Panc1 (cell line): ENCODE data around the gene MSANTD1. TPM values are rescaled to one million over a fixed set of nuclear protein-coding genes. Genes with fewer than 3 reads are reported as not detected.

Experiments
- ATAC-seq: fragments of 200-7000 bp; cut with Tn5 transposase; 2 replicates; pipeline ENCODE4 v1.9.1; 2020; ENCODE audit warnings: mild to moderate bottlenecking, moderate library complexity
- BruUV-seq: library from RNA; stranded (reverse); fragments of 400-500 nt; replicated peaks from 2 replicates; lab custom pipeline; 2021; lab: Mats Ljungman, UMichigan
- CTCF ChIA-PET: fragments of 300-600 bp; sonication (Branson Sonifier 250); formaldehyde crosslinking; loops from one replicate; lab custom pipeline; 2022; ENCODE audit warnings: antibody characterized with exemption; lab: Charles Lee
- POLR2A ChIA-PET: fragments of 300-600 bp; sonication (Branson Sonifier 250); formaldehyde crosslinking; loops from one replicate; lab custom pipeline; 2022; ENCODE audit warnings: antibody characterized with exemption; lab: Charles Lee
- DNase-seq: peaks from one replicate; pipeline ENCODE4 v3.0.0-alpha.2; 2010; ENCODE audit warnings: low read depth, low spot score
- H3K27ac ChIP-seq: 2 replicates; pipeline ENCODE4 v1.5.1; 2011; ENCODE audit warnings: mild to moderate bottlenecking, low read length, inconsistent platforms
- H3K27me3 ChIP-seq: fragments of 200-500 bp; sonication (Bioruptor generic); 2 replicates; pipeline ENCODE4 v1.6.0; 2014; ENCODE audit warnings: low read length, inconsistent platforms; ENCODE audit not compliant: control insufficient read depth, insufficient read depth
- H3K36me3 ChIP-seq: fragments of 200-500 bp; sonication (Bioruptor generic); 2 replicates; pipeline ENCODE4 v1.5.1; 2014; ENCODE audit warnings: inconsistent platforms, mild to moderate bottlenecking, low read length, moderate library complexity; ENCODE audit not compliant: control insufficient read depth, insufficient read depth
- H3K4me1 ChIP-seq: 2 replicates; pipeline ENCODE4 v1.5.1; 2011; ENCODE audit warnings: inconsistent platforms, mild to moderate bottlenecking, low read length, moderate library complexity; ENCODE audit not compliant: control insufficient read depth, insufficient read depth
- H3K4me3 ChIP-seq, 2 experiments: 2 replicates each; pipeline ENCODE4 v1.5.1; 2011 to 2012; ENCODE audit warnings: low read depth in 2 of 2, low read length in 2 of 2, mild to moderate bottlenecking in 2 of 2, inconsistent platforms in 1 of 2, moderate library complexity in 1 of 2
- H3K9me3 ChIP-seq: fragments of 200-500 bp; sonication (Bioruptor generic); 2 replicates; pipeline ENCODE4 v1.5.1; 2014; ENCODE audit warnings: low read depth, mild to moderate bottlenecking, inconsistent platforms, low read length, moderate library complexity; ENCODE audit not compliant: control insufficient read depth, insufficient read depth
- POLR2AphosphoS5 ChIP-seq: IDR thresholded peaks from 2 replicates; pipeline ENCODE4 v1.6.1; 2012; ENCODE audit warnings: mild to moderate bottlenecking, low read depth, low read length, moderate library complexity
- SIN3A ChIP-seq: IDR thresholded peaks from 2 replicates; pipeline ENCODE4 v1.6.1; 2012; ENCODE audit warnings: low read depth, mild to moderate bottlenecking, low read length, moderate library complexity, borderline replicate concordance; ENCODE audit not compliant: insufficient read depth
- TCF7L2 ChIP-seq: IDR thresholded peaks from 2 replicates; pipeline ENCODE4 v1.6.1; 2011; ENCODE audit warnings: mild to moderate bottlenecking, low read depth, low read length, inconsistent platforms
- in situ Hi-C: cut with HindIII; loops from 2 replicates; pipeline ENCODE4 v1.10.0; 2016; ENCODE audit warnings: low sequenced_read_pairs, low pct_unique_long_range_greater_than_20kb
- intact Hi-C: fragments of 100-400 bp; cut with micrococcal nuclease; formaldehyde crosslinking; loops from one replicate; pipeline ENCODE4 v1.10.0; 2022; ENCODE audit not compliant: unreplicated experiment
- total RNA-seq: library from RNA; stranded (reverse); gene quantifications from one replicate; pipeline ENCODE4 v1.2.1, GENCODE V29; 2021; ENCODE audit not compliant: unreplicated experiment
- TF ChIP-seq, protein P1 (sequence below): fragments of 450-650 bp; IDR thresholded peaks from 2 replicates; pipeline ENCODE4 v1.5.1; 2017; ENCODE audit warnings: mild to moderate bottlenecking
- TF ChIP-seq, protein P2 (sequence below), 2 experiments: IDR thresholded peaks; 2 replicates each; pipeline ENCODE4 v1.6.1; 2011 to 2012; ENCODE audit warnings: low read depth in 2 of 2, control low read depth in 1 of 2, low read length in 1 of 2, mild to moderate bottlenecking in 1 of 2, moderate library complexity in 1 of 2; ENCODE audit not compliant: insufficient read depth in 1 of 2

MSANTD1 gene
- total RNA-seq, 1 experiment from 2014 or later: 0.57 TPM

DNA sequence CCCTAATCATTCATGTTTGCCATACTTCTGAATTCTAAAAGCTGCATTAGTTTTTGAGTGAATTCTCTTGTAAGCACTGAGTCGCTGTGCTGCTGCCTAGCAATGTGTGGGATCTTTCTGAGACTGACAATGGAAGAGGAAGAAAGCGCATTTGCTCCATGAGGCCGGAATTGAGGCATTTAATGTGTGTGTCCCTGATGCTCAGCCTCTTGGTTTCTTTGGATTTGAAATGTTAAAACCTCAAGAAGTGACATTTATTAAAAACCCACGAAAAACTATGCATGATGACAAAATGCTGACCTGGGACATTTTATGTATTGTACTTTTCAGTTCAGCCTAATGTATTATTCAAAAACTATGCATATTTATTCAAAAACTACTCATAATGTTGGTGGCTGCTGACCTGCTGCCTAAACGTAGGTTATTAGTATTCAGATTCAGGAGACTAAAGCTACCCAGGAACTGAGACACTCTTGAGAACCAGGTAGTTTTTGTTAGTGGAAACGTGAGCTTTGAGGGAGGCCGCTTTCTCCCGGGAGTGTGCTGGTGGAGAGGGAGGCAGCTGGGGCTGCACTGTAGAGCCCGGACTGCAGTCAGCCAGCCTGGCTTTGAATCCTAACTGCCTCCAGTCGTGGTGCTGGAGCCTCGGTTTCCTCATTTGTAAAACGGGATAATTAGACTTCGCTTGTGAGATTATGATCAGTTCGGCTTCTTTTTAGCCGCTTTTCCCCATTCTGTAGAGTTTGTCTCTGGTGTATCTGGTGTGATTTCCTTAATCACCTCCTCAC, 55.2 kb downstream of the MSANTD1 start:
- no peaks in the 10 kb centered on the region for H3K36me3 ChIP-seq
- in situ Hi-C loops (no loop called here), intact Hi-C loops (no loop called here)
- TF ChIP-seq SIN3A (no peak), POLR2AphosphoS5 (no peak), TCF7L2 (no peak)
- TF ChIP-seq, protein P1, sequence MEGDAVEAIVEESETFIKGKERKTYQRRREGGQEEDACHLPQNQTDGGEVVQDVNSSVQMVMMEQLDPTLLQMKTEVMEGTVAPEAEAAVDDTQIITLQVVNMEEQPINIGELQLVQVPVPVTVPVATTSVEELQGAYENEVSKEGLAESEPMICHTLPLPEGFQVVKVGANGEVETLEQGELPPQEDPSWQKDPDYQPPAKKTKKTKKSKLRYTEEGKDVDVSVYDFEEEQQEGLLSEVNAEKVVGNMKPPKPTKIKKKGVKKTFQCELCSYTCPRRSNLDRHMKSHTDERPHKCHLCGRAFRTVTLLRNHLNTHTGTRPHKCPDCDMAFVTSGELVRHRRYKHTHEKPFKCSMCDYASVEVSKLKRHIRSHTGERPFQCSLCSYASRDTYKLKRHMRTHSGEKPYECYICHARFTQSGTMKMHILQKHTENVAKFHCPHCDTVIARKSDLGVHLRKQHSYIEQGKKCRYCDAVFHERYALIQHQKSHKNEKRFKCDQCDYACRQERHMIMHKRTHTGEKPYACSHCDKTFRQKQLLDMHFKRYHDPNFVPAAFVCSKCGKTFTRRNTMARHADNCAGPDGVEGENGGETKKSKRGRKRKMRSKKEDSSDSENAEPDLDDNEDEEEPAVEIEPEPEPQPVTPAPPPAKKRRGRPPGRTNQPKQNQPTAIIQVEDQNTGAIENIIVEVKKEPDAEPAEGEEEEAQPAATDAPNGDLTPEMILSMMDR: no peak
- TF ChIP-seq, protein P2, sequence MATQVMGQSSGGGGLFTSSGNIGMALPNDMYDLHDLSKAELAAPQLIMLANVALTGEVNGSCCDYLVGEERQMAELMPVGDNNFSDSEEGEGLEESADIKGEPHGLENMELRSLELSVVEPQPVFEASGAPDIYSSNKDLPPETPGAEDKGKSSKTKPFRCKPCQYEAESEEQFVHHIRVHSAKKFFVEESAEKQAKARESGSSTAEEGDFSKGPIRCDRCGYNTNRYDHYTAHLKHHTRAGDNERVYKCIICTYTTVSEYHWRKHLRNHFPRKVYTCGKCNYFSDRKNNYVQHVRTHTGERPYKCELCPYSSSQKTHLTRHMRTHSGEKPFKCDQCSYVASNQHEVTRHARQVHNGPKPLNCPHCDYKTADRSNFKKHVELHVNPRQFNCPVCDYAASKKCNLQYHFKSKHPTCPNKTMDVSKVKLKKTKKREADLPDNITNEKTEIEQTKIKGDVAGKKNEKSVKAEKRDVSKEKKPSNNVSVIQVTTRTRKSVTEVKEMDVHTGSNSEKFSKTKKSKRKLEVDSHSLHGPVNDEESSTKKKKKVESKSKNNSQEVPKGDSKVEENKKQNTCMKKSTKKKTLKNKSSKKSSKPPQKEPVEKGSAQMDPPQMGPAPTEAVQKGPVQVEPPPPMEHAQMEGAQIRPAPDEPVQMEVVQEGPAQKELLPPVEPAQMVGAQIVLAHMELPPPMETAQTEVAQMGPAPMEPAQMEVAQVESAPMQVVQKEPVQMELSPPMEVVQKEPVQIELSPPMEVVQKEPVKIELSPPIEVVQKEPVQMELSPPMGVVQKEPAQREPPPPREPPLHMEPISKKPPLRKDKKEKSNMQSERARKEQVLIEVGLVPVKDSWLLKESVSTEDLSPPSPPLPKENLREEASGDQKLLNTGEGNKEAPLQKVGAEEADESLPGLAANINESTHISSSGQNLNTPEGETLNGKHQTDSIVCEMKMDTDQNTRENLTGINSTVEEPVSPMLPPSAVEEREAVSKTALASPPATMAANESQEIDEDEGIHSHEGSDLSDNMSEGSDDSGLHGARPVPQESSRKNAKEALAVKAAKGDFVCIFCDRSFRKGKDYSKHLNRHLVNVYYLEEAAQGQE (IDR thresholded peaks at IDR 0.05; ENCODE audit: insufficient read depth in 1 of 2, low read depth in 2 of 2, low read length in 1 of 2): no peak
- no peak overlapping the region for H3K27ac ChIP-seq
- CTCF ChIA-PET: no interaction called here
- H3K4me3 ChIP-seq: no peak overlapping the region
- TSS peak; percentile 41 for BruUV-seq
- no peak for ATAC-seq
- H3K4me1 ChIP-seq: peaks cover 2% of the 10 kb centered on the region; the same call in 1 of the 2 replicates
- DNase-seq: no peak
- no peaks in the 10 kb centered on the region for H3K27me3 ChIP-seq
- POLR2A ChIA-PET: interaction anchor here (0.6 kb wide), 1 partner anchor 45 kb away, joined by 3 read pairs; no protein-coding TSS in a partner anchor
- H3K9me3 ChIP-seq: no peaks in the 10 kb centered on the region

DNA sequence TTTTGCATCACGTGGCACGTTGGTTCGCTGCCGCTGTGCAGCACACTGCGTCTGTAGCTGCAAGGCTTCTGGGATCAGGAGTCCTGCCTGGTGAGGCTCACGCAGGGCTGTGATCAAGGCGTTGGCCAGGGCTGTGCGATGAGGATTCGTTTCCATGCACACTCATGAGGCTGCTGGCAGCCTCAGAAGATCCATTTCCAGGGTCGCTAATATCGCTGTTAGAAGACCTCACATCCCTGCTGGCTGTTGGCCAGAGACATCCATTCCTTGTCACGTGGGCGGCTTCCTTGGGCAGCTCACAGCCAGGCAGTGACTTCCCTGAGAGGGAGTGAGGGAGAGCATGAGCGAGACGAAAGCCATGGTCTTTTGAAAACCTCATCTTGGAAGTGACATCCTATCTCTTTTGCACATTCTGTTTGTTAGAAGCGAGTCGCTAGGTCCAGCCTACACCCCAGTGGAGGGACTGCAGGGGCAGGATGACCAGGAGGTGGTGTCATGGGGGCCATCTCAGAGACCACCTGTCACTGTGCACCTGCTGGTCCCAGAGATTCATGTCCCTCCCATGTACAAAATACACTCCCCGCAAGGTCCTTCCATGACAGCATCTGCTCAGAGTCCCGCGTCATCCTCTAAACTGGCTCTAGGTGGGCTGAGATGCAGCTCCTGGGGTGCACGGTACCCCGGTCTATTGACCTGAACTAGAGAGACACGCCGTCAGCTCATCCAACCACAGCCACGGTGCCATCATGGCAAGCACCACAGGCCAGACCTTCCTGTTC, 56.1 kb downstream of the MSANTD1 start:
- ChIA-PET CTCF (no interaction called here), POLR2A (no interaction called here)
- H3K4me1 ChIP-seq: no peaks in the 10 kb centered on the region
- H3K9me3 ChIP-seq: no peaks in the 10 kb centered on the region
- no peak overlapping the region for H3K27ac ChIP-seq
- H3K4me3 ChIP-seq: no peak overlapping the region
- intact Hi-C loops: no loop called here
- no peaks in the 10 kb centered on the region for H3K36me3 ChIP-seq
- DNase-seq (no peak), ATAC-seq (0 out of 2 replicates have a peak, but pooled peaks have one; percentile 43)
- no TSS peak for BruUV-seq
- no peaks in the 10 kb centered on the region for H3K27me3 ChIP-seq
- TF ChIP-seq SIN3A (no peak), POLR2AphosphoS5 (no peak), TCF7L2 (no peak)
- TF ChIP-seq, protein P2 (IDR thresholded peaks at IDR 0.05; ENCODE audit: insufficient read depth in 1 of 2, low read depth in 2 of 2, low read length in 1 of 2): no peak
- TF ChIP-seq, protein P1: no peak
- in situ Hi-C loops: no loop called here
